GM12891 (cell line): Measurements from ENCODE around the gene RP9.

Experiments used
- PAX5 ChIP-seq: IDR thresholded peaks from 2 replicates; pipeline ENCODE4 v1.6.1; 2011; ENCODE audit warnings: low read length, moderate library complexity, mild to moderate bottlenecking; ENCODE audit not compliant: insufficient read depth, severe bottlenecking
- POLR2A ChIP-seq: IDR thresholded peaks from 2 replicates; pipeline ENCODE4 v1.6.1; 2011; ENCODE audit warnings: low read depth, low read length, control low read depth
- POLR2AphosphoS5 ChIP-seq: IDR thresholded peaks from 2 replicates; pipeline ENCODE4 v1.6.1; 2011; ENCODE audit warnings: low read depth, low read length, control low read depth
- POU2F2 ChIP-seq: IDR thresholded peaks from 2 replicates; pipeline ENCODE4 v1.6.1; 2011; ENCODE audit warnings: low read depth, mild to moderate bottlenecking, control low read depth, low read length, moderate library complexity
- SPI1 ChIP-seq: IDR thresholded peaks from 2 replicates; pipeline ENCODE4 v1.6.1; 2011; ENCODE audit warnings: low read depth, low read length, control low read depth
- TAF1 ChIP-seq: IDR thresholded peaks from 2 replicates; pipeline ENCODE4 v1.6.1; 2011; ENCODE audit warnings: low read depth, low read length, control low read depth

DNA sequence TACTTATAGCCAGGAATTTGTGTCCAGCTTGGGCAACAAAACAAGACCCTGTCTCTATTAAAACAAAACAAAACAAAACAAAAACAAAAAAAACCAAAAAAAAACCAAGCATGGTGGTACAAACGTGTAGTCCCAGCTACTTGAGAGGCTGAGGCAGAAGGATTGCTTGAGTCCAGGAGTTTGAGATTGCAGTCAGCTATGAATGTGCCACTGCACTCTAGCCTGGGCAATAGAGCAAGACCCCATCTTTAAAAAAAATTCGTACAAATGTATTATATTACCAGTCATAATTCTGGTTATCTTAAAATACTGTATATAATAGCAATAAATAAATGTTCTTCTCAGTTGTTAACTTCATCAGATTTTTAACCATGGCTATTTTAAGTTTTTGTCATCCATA, 17.9 kb upstream of the RP9 start:
- no peak for TF ChIP-seq TAF1
- TF ChIP-seq POLR2A = no peak
- no peak for TF ChIP-seq POLR2AphosphoS5
- TF ChIP-seq PAX5 = no peak
- TF ChIP-seq POU2F2 = no peak
- TF ChIP-seq SPI1 = no peak
